ENCODE data around the gene NPDC1.
"Not testable (repeated sequence)": the region's sequence is repeated elsewhere in the genome, so short reads cannot be mapped to it uniquely, and the experiment has no call there.

NPDC1 gene

GRCh38 chr9:137038916-137039315 is 7.1 kb downstream of the NPDC1 start:
- no peak for DNase-seq

- no peak for DNase-seq
Observed at GRCh38 chr9:137037483-137037882, 8.5 kb downstream of the NPDC1 start.

- no peak for DNase-seq
Observed at GRCh38 chr9:137037035-137037434, 8.9 kb downstream of the NPDC1 start.

- no peak for DNase-seq
Observed at GRCh38 chr9:137035937-137036336, 10.0 kb downstream of the NPDC1 start.

GRCh38 chr9:137035507-137035834 is 10.5 kb downstream of the NPDC1 start:
- DNase-seq, result no peak

- DNase-seq, result peak; percentile 92
Observed at GRCh38 chr9:137034709-137035506, 11.1 kb downstream of the NPDC1 start.

GRCh38 chr9:137034039-137034708 is 11.8 kb downstream of the NPDC1 start:
- DNase-seq, result no peak

GRCh38 chr9:137033481-137033880 is 12.5 kb downstream of the NPDC1 start:
- not testable (repeated sequence) for DNase-seq

- no peak for DNase-seq
Observed at GRCh38 chr9:137032858-137033257, 13.1 kb downstream of the NPDC1 start.

GRCh38 chr9:137031904-137032640 is 13.9 kb downstream of the NPDC1 start, which contains the start of gene FUT7:
Gene FUT7 (minus strand): TSS chr9:137032088. CDS start chr9:137031991, 97 bp downstream.
- DNase-seq, result peak; percentile 49

- DNase-seq, result peak; percentile 58
Observed at GRCh38 chr9:137030538-137031527, 15.1 kb downstream of the NPDC1 start.

GRCh38 chr9:137030006-137030405 is 16.0 kb downstream of the NPDC1 start:
- no peak for DNase-seq

GRCh38 chr9:137029058-137029936 is 16.7 kb downstream of the NPDC1 start:
- DNase-seq, result peak; percentile 84

GRCh38 chr9:137028263-137029057 is 17.5 kb downstream of the NPDC1 start:
- DNase-seq, result peak; percentile 76

GRCh38 chr9:137027369-137028262 is 18.4 kb downstream of the NPDC1 start, which contains the start of gene ABCA2:
Gene ABCA2 (minus strand): TSS chr9:137028237. CDS start chr9:137028140, 97 bp downstream.
- DNase-seq, result no peak

- no peak for DNase-seq
Observed at GRCh38 chr9:137026828-137027227, 19.1 kb downstream of the NPDC1 start.

GRCh38 chr9:137026384-137026783 is 19.6 kb downstream of the NPDC1 start:
- DNase-seq, result no peak

GRCh38 chr9:137025517-137025966 is 20.4 kb downstream of the NPDC1 start:
- no peak for DNase-seq

GRCh38 chr9:137023583-137023991 is 22.4 kb downstream of the NPDC1 start:
- DNase-seq, result no peak

Measured in activated CD4-positive, alpha-beta T cell treated with anti-CD3 and anti-CD28 coated beads for 48 hours (primary cell).